Measurements from ENCODE around the gene AVPR2.

DNA sequence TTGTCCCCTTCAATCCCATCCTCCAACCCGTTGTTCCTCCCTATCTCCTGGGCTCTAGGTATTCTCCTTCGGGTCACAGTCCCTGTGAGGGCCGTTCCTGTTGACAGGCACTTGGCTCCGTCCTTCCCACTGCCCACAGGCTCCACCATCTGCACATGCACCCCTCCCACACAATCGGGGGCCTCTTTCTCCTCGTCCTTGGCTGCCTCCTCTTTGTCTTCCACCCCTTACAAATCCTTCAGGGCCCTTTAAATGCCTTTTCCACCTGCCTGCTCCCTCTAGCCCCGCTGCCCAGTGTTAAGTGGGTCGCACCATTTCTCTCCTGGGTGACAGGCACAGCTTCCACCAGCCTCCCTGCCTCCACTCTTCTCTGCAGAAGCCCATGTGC, 2.7 kb upstream of the AVPR2 start:
- TF ChIP-seq, protein P1, sequence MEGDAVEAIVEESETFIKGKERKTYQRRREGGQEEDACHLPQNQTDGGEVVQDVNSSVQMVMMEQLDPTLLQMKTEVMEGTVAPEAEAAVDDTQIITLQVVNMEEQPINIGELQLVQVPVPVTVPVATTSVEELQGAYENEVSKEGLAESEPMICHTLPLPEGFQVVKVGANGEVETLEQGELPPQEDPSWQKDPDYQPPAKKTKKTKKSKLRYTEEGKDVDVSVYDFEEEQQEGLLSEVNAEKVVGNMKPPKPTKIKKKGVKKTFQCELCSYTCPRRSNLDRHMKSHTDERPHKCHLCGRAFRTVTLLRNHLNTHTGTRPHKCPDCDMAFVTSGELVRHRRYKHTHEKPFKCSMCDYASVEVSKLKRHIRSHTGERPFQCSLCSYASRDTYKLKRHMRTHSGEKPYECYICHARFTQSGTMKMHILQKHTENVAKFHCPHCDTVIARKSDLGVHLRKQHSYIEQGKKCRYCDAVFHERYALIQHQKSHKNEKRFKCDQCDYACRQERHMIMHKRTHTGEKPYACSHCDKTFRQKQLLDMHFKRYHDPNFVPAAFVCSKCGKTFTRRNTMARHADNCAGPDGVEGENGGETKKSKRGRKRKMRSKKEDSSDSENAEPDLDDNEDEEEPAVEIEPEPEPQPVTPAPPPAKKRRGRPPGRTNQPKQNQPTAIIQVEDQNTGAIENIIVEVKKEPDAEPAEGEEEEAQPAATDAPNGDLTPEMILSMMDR (IDR thresholded peaks at IDR 0.05 in 2 of 3, conservative IDR thresholded peaks at IDR 0.05 in 1 of 3; ENCODE audit: control insufficient read depth in 2 of 3, extremely low read depth in 1 of 3, insufficient read depth in 1 of 3, low read depth in 3 of 3, low read length in 3 of 3), result no peak
- TF ChIP-seq MYC (IDR thresholded peaks at IDR 0.05; ENCODE audit: insufficient read depth, insufficient read length, insufficient replicate concordance, low read length, severe bottlenecking), result no peak
- no peak for TF ChIP-seq SRF (IDR thresholded peaks at IDR 0.05; ENCODE audit: low read depth in 2 of 2, low read length in 2 of 2)
- no peak for TF ChIP-seq NFYA (IDR thresholded peaks at IDR 0.05; ENCODE audit: borderline replicate concordance, low read depth, low read length)
- TF ChIP-seq POLR2A (IDR thresholded peaks at IDR 0.05; ENCODE audit: low read depth, low read length), result no peak; the same call in 1 of the 2 replicates
- TF ChIP-seq BMI1 (IDR thresholded peaks at IDR 0.05; ENCODE audit: borderline replicate concordance), result no peak
- no peak for TF ChIP-seq CREB1 (IDR thresholded peaks at IDR 0.05; ENCODE audit: low read depth)
- no peak for TF ChIP-seq CHD4 (IDR thresholded peaks at IDR 0.05)
- TF ChIP-seq, protein P2, sequence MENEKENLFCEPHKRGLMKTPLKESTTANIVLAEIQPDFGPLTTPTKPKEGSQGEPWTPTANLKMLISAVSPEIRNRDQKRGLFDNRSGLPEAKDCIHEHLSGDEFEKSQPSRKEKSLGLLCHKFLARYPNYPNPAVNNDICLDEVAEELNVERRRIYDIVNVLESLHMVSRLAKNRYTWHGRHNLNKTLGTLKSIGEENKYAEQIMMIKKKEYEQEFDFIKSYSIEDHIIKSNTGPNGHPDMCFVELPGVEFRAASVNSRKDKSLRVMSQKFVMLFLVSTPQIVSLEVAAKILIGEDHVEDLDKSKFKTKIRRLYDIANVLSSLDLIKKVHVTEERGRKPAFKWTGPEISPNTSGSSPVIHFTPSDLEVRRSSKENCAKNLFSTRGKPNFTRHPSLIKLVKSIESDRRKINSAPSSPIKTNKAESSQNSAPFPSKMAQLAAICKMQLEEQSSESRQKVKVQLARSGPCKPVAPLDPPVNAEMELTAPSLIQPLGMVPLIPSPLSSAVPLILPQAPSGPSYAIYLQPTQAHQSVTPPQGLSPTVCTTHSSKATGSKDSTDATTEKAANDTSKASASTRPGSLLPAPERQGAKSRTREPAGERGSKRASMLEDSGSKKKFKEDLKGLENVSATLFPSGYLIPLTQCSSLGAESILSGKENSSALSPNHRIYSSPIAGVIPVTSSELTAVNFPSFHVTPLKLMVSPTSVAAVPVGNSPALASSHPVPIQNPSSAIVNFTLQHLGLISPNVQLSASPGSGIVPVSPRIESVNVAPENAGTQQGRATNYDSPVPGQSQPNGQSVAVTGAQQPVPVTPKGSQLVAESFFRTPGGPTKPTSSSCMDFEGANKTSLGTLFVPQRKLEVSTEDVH (IDR thresholded peaks at IDR 0.05; ENCODE audit: low read depth, partially characterized antibody), result no peak
- TF ChIP-seq, protein P3, sequence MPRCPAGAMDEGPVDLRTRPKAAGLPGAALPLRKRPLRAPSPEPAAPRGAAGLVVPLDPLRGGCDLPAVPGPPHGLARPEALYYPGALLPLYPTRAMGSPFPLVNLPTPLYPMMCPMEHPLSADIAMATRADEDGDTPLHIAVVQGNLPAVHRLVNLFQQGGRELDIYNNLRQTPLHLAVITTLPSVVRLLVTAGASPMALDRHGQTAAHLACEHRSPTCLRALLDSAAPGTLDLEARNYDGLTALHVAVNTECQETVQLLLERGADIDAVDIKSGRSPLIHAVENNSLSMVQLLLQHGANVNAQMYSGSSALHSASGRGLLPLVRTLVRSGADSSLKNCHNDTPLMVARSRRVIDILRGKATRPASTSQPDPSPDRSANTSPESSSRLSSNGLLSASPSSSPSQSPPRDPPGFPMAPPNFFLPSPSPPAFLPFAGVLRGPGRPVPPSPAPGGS (IDR thresholded peaks at IDR 0.05; ENCODE audit: borderline replicate concordance, insufficient read depth, low read depth, low read length, poor library complexity, severe bottlenecking), result no peak
- TF ChIP-seq GABPA (IDR thresholded peaks at IDR 0.05; ENCODE audit: low read depth), result no peak
- TF ChIP-seq FOS (IDR thresholded peaks at IDR 0.05; ENCODE audit: borderline replicate concordance, extremely low read depth, insufficient read length), result no peak
- no peak for TF ChIP-seq EP300 (IDR thresholded peaks at IDR 0.05; ENCODE audit: borderline replicate concordance in 1 of 2, control insufficient read depth in 1 of 2, low read depth in 2 of 2, low read length in 2 of 2)
- TF ChIP-seq DPF2 (IDR thresholded peaks at IDR 0.05), result no peak
